Muscle layer of colon (tissue), 2 donors: Measurements from ENCODE around the gene FMO1.

ENCODE experiments used
- H3K27ac ChIP-seq: one replicate; pipeline ENCODE4 v1.7.0; 2013; ENCODE audit warnings: low read depth, mild to moderate bottlenecking, low read length, moderate library complexity
- H3K27me3 ChIP-seq, 2 donors: one replicate each; pipeline ENCODE4 v1.7.0; 2013; ENCODE audit warnings: low read length in 2 of 2, mild to moderate bottlenecking in 2 of 2; ENCODE audit not compliant: insufficient read depth in 2 of 2, control insufficient read depth in 1 of 2
- H3K36me3 ChIP-seq: one replicate; pipeline ENCODE4 v1.7.0; 2013; ENCODE audit warnings: mild to moderate bottlenecking, low read length; ENCODE audit not compliant: insufficient read depth
- H3K4me1 ChIP-seq: one replicate; pipeline ENCODE4 v1.7.0; 2013; ENCODE audit warnings: mild to moderate bottlenecking, low read length; ENCODE audit not compliant: insufficient read depth
- H3K4me3 ChIP-seq, 2 donors: one replicate each; pipeline ENCODE4 v1.7.0; 2013; ENCODE audit warnings: low read length in 2 of 2, low read depth in 1 of 2, mild to moderate bottlenecking in 1 of 2, moderate library complexity in 1 of 2
- H3K9ac ChIP-seq: one replicate; pipeline ENCODE4 v1.7.0; 2013; ENCODE audit warnings: low read length
- H3K9me3 ChIP-seq: one replicate; pipeline ENCODE4 v1.7.0; 2013; ENCODE audit warnings: mild to moderate bottlenecking, low read length
- donor health status: abdominal sarcoma.
- donor health status: Adenocarcinoma of cecum.

Gene FMO1, protein sequence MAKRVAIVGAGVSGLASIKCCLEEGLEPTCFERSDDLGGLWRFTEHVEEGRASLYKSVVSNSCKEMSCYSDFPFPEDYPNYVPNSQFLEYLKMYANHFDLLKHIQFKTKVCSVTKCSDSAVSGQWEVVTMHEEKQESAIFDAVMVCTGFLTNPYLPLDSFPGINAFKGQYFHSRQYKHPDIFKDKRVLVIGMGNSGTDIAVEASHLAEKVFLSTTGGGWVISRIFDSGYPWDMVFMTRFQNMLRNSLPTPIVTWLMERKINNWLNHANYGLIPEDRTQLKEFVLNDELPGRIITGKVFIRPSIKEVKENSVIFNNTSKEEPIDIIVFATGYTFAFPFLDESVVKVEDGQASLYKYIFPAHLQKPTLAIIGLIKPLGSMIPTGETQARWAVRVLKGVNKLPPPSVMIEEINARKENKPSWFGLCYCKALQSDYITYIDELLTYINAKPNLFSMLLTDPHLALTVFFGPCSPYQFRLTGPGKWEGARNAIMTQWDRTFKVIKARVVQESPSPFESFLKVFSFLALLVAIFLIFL

GRCh38 chr1:171248302-171248701 lies at the start of gene FMO1:
Gene FMO1, plus strand, starts transcription at chr1:171248494. Its CDS starts 9,594 bp downstream, at chr1:171258088.
- H3K36me3 ChIP-seq = no peaks in the 10 kb centered on the region
- no peaks in the 10 kb centered on the region for H3K9me3 ChIP-seq
- no peaks in the 10 kb centered on the region for H3K4me1 ChIP-seq
- H3K27ac ChIP-seq = no peak within 1 kb of the TSS
- peaks cover 0 to 22% of the 10 kb centered on the region in 2 donors for H3K27me3 ChIP-seq
- H3K9ac ChIP-seq = no peak within 1 kb of the TSS
- H3K4me3 ChIP-seq = no peak within 1 kb of the TSS

GRCh38 chr1:171204296-171204695 lies 44.0 kb upstream of the FMO1 start:
- no peak overlapping the region for H3K27ac ChIP-seq
- H3K4me3 ChIP-seq = no peak overlapping the region
- H3K36me3 ChIP-seq = no peaks in the 10 kb centered on the region
- H3K9ac ChIP-seq = no peak overlapping the region
- H3K4me1 ChIP-seq = no peaks in the 10 kb centered on the region
- H3K9me3 ChIP-seq = no peaks in the 10 kb centered on the region
- H3K27me3 ChIP-seq = no peaks in the 10 kb centered on the region

DNA sequence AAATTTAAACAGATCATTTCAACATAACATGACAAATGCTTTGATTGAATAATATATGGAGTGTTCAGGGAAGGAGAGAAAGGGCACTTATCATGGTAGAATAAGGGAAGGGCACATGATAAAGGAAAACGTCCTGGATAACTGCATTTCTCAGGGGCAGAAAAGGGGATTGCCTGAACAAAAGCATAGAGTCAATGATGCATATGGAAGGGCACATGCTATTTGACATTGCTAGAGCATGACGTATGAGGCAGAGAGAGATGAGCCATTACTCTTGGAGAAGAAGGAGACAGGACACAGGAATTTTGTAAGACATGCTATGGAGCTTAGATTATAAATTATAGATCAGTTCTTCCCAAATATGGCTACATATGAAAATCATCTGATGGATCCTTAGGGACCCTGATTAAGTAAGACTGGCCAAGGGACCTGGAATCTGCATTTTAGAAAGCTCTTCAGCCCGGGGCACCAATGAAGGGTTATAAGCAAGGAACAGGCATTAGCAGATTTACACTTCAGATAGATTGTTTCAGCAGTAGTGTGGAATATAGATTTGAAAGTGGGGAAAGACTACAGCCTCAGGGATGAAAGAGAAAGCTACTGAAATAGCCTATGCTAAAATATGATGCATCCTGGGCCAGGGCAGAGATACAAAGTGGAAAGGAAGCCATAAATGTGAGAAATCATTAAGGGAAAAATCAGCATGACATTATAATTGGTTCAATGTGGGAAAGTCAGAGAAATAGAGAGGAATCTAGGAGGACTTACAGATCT lies 41.9 kb upstream of the FMO1 start:
- Histone ChIP-seq H3K4me3 (no peak overlapping the region), H3K9me3 (no peaks in the 10 kb centered on the region), H3K27me3 (no peaks in the 10 kb centered on the region), H3K36me3 (no peaks in the 10 kb centered on the region), H3K4me1 (no peaks in the 10 kb centered on the region), H3K27ac (no peak overlapping the region), H3K9ac (no peak overlapping the region)

GRCh38 chr1:171206978-171207355 lies 41.3 kb upstream of the FMO1 start:
- no peaks in the 10 kb centered on the region for H3K36me3 ChIP-seq
- H3K4me3 ChIP-seq = no peak overlapping the region
- no peak overlapping the region for H3K9ac ChIP-seq
- H3K9me3 ChIP-seq = no peaks in the 10 kb centered on the region
- no peaks in the 10 kb centered on the region for H3K27me3 ChIP-seq
- no peak overlapping the region for H3K27ac ChIP-seq
- H3K4me1 ChIP-seq = no peaks in the 10 kb centered on the region

DNA sequence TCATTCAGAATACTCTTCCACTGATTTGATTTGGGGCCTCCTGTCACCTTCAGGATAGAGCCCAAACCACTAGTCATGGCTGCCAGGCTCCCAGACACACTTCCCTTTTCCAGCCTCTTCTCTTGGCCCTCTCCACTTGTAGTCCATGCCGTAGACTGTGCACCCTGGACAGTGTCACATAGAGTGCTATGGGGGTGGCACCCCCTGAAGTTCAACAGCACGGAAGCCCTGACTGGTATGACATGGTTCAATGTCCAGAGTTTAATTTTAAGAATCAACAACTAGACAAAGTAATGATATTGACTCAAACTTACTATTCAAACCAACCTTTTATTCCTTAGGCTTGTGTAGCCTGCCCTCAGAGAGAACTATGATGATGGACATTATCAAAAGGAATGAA lies 40.9 kb upstream of the FMO1 start:
- Histone ChIP-seq H3K27ac (no peak overlapping the region), H3K4me3 (no peak overlapping the region), H3K9ac (no peak overlapping the region), H3K9me3 (no peaks in the 10 kb centered on the region), H3K36me3 (no peaks in the 10 kb centered on the region), H3K27me3 (no peaks in the 10 kb centered on the region), H3K4me1 (no peaks in the 10 kb centered on the region)

- H3K36me3 ChIP-seq = no peaks in the 10 kb centered on the region
- no peaks in the 10 kb centered on the region for H3K9me3 ChIP-seq
- no peak overlapping the region for H3K9ac ChIP-seq
- H3K4me1 ChIP-seq = no peaks in the 10 kb centered on the region
- no peak overlapping the region for H3K4me3 ChIP-seq
- H3K27ac ChIP-seq = no peak overlapping the region
- no peaks in the 10 kb centered on the region for H3K27me3 ChIP-seq
These were observed 37.9 kb upstream of the FMO1 start for GRCh38 chr1:171210355-171210754.

DNA sequence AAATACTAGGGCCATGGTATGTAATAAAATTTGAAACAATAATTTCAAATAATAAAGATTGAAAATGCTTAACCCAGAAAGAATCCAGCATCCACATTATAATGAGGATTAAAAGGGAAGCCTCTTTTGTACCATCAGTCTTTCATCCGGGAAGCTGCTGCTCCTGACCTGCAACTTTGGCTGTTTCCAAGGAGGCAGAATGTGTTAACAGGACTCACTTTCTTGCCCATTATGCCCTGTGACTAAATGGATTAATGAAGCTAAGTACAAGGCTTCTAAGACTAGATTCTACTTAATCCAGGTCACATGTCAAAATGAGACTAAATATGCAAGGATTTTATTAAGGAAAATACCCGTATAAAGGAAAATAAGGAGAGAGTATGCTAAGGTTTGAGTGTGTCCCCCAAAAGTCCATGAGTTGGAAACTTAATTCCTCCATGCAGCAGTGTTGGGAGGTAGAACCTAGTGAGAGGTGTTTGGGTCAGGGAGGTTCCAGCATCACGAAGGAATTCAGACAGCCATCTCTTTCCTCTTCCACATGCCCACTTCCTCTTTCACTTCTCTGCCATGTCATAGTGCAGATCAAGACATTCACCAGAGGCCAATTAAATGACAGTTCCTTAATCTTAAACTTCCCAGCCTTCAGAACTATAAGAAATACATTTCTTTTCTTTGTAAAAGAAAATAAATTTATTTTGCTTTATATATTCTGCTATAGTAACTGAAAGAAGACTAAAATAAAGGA lies 35.5 kb upstream of the FMO1 start:
- no peak overlapping the region for H3K27ac ChIP-seq

GRCh38 chr1:171213559-171214454 lies 34.5 kb upstream of the FMO1 start:
- H3K27me3 ChIP-seq = no peaks in the 10 kb centered on the region
- H3K36me3 ChIP-seq = no peaks in the 10 kb centered on the region
- H3K9me3 ChIP-seq = no peaks in the 10 kb centered on the region
- H3K4me3 ChIP-seq = no peak overlapping the region
- no peaks in the 10 kb centered on the region for H3K4me1 ChIP-seq
- H3K9ac ChIP-seq = no peak overlapping the region
- no peak overlapping the region for H3K27ac ChIP-seq

More for the DNA sequence above, 35.5 kb upstream of the FMO1 start:
- Histone ChIP-seq H3K4me1 (no peaks in the 10 kb centered on the region), H3K36me3 (no peaks in the 10 kb centered on the region), H3K9ac (no peak overlapping the region), H3K4me3 (no peak overlapping the region), H3K27me3 (no peaks in the 10 kb centered on the region), H3K9me3 (no peaks in the 10 kb centered on the region)

DNA sequence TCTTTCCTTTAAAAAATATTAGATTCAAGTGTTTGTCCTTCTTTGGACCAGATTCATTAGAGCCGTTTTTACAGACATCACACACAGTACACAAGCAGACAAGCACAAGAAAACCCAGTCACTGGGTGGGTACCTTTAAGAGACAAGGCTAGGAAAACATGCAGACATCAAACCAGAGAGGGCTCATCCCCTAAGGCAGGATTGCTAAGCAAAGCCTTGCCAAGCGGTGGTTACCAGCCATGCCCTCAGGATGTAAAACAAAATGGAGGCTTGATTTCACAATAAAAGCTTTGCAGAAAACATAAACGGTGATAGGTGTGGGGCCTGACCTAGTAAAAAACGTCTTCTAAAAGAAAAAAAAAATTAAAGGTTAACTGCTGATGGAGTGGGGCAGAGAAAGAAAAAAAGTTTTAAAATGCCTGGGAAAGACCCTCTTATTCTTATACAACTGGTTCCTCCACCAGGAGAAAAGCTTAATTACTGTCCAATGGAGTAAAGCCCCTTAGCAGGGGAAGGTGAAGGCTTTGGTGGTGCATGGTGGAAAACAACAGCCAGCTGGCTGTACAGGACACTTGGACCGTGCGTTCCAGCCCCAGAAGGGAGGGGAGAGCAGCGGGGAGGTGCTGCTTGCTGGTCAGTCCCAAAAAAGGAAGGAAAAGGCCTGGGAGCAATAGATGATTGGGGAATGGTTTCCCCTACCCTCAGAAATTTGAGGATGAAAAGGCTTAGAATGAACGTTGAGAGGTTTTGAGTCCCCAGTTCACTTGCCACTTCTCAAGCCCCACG lies 30.4 kb upstream of the FMO1 start:
- Histone ChIP-seq H3K4me1 (no peaks in the 10 kb centered on the region), H3K36me3 (no peaks in the 10 kb centered on the region), H3K4me3 (no peak overlapping the region), H3K9ac (no peak overlapping the region), H3K9me3 (no peaks in the 10 kb centered on the region), H3K27ac (no peak overlapping the region), H3K27me3 (no peaks in the 10 kb centered on the region)

DNA sequence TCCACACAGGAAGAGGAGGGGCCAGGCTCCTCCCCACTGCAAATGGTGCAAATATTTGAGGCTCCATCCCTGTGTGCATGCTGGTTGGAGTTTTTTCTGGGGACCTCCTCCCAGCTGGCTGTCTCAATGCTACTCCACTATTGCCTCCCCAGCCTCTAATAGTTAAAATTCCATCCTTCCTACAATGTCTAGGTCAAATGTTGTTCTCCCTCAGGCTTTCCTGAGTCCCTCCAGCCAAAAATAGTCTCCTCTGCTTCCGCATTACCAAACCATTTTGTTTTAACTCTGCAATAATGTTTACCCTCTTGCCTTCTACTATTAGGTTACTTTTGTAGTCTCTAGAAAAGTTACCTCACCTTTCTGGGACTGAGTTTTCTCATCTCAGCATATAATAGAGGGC lies 29.6 kb upstream of the FMO1 start:
- H3K36me3 ChIP-seq = no peaks in the 10 kb centered on the region
- H3K27me3 ChIP-seq = no peaks in the 10 kb centered on the region
- peaks cover 6% of the 10 kb centered on the region for H3K4me1 ChIP-seq
- no peak overlapping the region for H3K27ac ChIP-seq
- H3K9me3 ChIP-seq = no peaks in the 10 kb centered on the region
- no peak overlapping the region for H3K4me3 ChIP-seq
- no peak overlapping the region for H3K9ac ChIP-seq
